Posterior vena cava (tissue), 2 donors: ENCODE data around the gene NAV3. TPM values are rescaled to one million over a fixed set of nuclear protein-coding genes. Genes with fewer than 3 reads are reported as not detected.

Experiments
- DNase-seq: peaks from one replicate; pipeline ENCODE4 v3.0.0-alpha.2; 2020; ENCODE audit warnings: low spot score
- intact Hi-C, 2 donors: fragments of 100-400 bp; cut with DNase I; formaldehyde crosslinking; loops; one replicate each; pipeline versions ENCODE4 v1.14.1 to v1.14.2; 2022 to 2023
- total RNA-seq, 2 donors: library from RNA; stranded (reverse); fragmentation: NEBNext Ultra II Directional; extraction: Animal tissue kit (Norgen Biotek cat#: 25700); gene quantifications; one replicate each; pipeline ENCODE4 v1.2.1, GENCODE V29; 2021
- donor health status: DM: yes; HTN: yes; CAD: no.
- donor health status: DM: yes; HTN: yes; CAD: no.

NAV3 gene
- total RNA-seq, 2 donors from 2014 or later: 13.6 to 17.4 TPM

DNA sequence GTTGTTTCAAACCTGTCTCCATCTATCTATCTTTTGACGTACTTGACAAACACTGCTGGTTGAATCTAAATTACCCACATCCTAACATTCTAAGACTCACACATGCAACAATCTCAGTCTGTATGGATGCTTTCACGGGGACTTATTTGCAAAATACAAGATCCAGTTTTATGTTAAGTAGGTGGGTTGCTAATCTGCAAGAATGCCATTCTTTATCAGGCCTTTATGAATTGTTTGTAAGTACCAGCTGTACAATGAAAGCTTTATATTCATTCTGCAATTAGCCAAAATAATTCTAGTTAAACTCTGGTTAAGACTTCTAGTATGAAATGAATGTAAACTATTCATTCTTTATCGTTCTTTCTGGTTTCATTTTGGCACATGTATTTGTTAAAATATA lies 135.1 kb downstream of the NAV3 start:
- no peak for DNase-seq
- intact Hi-C loops: no loop called here

DNA sequence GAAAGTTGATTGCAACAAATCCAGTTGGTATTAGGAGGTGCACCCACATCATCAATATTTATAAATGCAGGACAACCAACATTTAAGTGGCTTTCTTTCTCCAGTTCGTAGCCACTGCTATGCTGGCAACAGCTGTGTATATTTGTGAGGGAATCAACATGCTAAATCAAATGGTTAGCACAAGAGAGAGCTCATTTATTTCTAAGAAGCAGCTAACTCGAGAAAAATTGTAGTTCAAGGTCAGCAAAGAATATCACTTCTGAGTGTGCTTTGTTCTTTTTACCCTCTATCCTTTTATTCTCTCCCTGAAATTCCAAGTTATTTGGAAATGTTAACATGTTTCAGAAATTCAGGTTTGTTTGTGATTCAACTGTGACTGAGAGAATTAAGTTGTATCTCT lies 137.3 kb downstream of the NAV3 start:
- intact Hi-C loops: no loop called here
- no peak for DNase-seq

DNA sequence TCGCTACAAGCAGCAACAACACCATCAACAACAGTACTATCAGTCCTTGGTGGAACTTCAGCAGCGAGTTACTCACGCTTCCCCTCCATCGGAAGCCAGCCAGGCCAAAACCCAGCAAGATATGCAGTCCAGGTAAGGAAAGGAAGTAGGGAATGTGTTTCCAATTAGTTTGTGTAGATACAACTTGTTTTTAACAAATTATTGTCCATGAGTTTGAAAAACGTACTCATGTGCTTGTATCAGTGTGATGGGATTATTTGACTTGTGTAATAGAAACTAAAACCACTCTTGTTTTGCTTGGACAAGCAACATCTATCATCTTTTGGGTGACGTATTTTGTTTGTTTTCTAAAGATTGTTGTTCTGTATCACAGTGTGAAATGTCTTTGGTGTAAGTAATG lies 137.9 kb downstream of the NAV3 start:
- intact Hi-C loops: no loop called here
- no peak for DNase-seq

DNA sequence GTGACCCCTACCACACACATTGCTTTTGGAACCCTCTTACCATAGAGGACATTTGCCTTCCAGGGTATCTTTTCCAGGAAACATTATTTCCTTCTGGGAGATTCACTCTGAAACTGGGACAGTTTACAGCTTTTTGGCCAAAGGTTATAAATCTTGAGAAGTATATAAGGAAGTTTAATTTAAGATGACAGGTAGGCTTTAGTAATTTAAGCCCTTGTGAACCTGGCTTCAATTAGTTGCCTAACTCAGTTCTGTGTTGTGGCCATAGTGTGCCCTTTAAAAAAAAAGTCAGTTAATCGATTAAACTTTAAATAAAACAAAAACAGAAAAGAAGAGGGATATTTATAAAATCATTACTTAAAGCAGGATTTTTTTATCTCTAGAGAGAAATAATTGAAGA lies 142.9 kb downstream of the NAV3 start:
- intact Hi-C loops: no loop called here

DNA sequence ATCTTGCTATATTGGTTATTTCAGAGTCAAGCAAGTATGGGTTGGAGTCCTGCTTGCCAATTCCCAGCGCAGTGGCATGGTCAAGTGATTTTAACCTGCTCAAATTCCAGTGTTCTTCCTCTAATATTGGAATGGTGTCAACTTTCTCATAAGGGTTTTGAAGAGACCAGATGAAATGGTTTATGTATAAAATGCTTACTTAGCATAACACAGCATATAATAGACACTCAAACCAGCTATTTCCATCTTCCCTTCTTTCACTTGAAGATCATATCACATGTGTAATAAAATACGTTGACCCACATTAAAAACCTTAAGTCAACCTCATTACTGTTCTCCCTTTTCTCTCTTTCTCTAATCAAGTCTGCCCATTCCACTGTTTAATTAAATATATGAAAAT lies 144.0 kb downstream of the NAV3 start:
- intact Hi-C loops: no loop called here
- no peak for DNase-seq

More for the DNA sequence above, 142.9 kb downstream of the NAV3 start:
- no peak for DNase-seq

DNA sequence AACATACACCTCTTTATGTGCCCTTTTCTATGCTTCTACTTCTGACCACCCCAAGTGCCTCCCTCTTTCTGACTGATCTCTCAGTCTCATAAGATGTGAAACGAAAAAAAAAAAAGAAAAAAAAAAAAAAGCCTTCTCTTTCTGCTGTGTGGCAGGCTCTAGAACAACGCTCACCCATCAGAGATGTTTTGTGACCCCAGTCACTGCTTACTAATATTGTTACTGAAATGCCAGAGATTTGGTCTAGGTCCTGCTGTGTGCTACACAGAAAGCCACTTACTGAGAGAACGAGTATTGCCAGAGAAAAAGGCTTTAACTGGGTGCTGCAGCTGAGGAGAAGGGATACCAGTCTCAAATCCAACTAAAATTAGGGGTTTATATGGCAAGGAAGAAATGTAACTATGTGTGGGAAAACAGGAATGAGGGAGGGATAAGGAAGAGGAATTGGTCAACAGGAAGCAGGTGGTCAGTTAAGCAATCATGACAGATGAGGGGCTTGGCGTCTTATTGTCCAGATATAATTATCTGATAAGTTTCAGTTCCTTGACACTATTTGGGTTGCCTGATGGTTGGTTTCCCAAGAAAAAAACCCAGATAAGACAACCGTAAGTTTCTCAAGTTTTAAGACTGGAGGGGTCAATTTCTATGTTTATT lies 149.0 kb downstream of the NAV3 start:
- intact Hi-C loops: no loop called here
- DNase-seq: no peak

DNA sequence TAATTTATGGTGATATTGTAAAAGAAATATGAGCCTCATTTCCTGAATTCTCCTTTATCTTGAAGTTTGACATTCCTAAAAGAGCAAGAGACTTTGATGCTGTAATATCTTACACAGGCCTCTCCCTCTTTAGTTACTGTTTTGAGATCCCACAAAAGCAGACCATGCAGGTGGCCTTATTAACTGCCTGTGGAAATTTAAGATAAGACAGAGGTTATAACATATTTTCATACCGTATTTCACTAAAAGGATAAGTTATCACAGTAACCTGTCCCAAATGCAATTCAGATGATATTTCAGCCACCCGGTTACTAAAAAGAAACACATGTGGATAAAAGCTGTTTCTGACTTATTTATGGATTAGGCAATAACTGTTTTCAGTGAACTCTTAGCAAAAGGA lies 150.1 kb downstream of the NAV3 start:
- no peak for DNase-seq
- intact Hi-C loops: no loop called here

DNA sequence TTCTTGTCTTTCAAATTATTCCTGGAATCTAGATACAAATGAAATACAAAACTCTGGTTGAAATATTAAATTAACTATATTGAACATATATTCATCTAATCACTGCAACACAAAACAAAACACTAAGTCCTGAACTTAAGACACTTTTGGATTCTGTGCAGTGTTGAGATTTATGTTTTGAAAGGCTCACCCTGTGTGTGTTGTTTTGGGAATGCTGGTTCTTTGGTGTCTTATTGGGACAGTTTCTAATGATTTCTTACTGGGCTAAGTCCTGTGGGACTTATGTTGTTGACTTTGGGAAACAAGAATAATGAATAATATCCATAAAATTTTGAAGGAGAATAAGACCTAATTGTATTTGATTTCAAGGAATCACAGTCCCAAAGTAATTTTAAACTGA lies 153.2 kb downstream of the NAV3 start:
- intact Hi-C loops: no loop called here
- DNase-seq: no peak

DNA sequence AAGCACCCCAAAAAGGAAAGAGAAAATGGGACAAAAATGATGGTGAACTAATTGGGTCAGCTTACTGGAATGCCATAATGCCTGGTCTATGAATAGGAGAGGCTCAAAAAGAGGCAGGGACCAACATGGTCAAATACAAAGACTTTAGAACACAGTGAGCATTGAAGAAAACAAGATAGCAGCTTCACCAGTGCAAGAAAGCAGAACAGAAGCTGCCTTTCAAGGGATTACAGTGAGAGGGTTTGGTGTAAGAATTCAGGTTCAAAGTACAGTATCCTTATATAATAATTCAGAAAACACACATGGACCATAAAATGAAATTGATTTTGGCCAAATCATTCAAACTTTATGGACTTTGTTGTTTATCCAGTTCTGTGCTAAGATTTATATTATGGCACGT lies 162.1 kb downstream of the NAV3 start:
- DNase-seq: no peak

DNA sequence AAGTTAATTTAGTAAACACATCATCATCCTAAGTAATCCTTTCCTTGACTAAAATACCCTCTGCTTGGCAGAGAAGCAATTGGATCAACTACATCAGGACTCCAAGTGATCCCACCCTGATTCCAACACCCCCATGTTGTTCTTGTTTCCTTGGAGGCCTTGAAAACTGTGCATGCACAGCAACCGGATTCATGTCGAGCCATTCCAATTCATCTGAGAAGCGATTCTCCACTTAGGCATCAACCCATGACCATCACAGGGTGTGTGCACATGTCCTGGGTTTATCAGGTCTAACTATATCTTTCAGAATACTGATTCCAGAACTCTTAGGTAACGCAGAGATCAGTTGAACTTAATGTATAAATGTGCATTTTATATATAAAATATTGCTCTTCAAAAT lies 163.0 kb downstream of the NAV3 start:
- intact Hi-C loops: no loop called here
- no peak for DNase-seq

More for the DNA sequence above, 162.1 kb downstream of the NAV3 start:
- intact Hi-C loops: no loop called here

DNA sequence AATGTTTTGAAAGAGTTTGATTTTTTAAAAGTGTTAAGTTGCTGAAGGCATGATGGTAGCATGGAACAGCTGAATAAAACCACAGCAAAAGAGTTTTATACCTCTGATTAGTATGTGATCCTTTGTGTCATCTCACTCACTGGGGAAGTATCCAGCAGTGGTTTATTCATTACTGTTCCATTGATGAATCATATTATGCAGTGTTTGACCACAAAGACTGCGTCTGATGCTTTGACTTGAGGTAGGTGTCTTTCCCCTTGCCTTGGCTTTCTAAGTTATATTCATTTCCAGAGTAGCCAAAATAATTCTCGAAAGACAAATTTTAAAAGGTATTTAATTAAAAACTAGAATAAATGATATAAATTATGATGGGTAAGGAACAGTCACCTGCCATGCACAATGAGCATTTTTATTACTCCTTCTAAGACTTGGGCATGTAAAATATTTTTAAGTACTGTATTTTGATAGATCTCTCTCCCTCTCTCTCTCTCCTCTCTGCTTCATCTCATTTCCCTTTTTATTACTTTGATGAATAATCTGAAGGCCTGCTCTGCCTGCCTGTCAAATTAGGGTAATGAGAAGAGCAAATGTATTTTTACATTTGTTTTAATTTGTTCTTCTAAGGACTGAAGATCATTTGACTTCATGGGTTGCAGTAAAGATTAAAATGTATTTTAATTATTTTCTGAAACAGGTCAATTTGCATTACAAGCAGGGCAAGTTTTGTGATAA lies 164.9 kb downstream of the NAV3 start:
- DNase-seq: no peak
- intact Hi-C loops: no loop called here

DNA sequence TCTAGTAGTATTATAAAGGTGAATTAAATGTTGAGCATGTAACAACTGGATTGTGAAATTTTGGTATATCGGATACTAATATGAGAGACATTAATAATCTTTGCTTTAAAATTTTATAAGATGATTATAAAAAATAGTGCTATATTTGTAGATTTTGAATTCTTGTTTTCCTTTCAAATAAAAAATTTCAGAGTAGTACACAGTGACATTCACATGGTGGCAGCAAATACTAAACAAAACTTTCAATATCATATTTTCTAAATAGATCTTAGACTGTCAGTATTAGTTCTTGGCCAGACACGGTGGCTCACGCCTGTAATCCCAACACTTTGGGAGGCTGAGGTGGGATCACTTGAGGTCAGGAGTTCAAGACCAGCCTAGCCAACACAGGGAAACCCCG lies 166.0 kb downstream of the NAV3 start:
- DNase-seq: no peak
- intact Hi-C loops: no loop called here

DNA sequence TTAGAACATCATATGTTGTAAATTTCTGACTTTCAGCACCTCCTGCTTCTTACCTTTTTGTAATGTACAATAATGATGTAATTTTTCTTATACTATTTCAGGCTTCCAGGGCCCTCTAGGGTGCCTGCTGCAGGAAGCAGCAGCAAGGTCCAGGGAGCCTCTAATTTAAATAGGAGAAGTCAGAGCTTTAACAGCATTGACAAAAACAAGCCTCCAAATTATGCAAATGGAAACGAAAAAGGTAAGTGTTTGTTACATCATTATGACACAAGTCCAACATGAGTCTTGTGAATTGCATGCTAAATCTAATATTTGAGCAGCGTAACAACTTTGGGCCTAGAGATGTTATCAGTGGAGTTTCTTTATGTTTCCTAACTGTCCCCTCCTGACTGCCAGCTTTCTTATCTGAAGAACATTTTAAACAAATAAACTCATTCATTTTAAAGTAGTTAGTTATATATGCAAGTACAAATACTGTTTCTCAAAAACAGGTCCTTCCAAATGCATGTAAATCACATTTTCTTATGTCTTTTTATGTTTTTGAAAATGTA lies 167.6 kb downstream of the NAV3 start:
- no peak for DNase-seq
- intact Hi-C loops: no loop called here

DNA sequence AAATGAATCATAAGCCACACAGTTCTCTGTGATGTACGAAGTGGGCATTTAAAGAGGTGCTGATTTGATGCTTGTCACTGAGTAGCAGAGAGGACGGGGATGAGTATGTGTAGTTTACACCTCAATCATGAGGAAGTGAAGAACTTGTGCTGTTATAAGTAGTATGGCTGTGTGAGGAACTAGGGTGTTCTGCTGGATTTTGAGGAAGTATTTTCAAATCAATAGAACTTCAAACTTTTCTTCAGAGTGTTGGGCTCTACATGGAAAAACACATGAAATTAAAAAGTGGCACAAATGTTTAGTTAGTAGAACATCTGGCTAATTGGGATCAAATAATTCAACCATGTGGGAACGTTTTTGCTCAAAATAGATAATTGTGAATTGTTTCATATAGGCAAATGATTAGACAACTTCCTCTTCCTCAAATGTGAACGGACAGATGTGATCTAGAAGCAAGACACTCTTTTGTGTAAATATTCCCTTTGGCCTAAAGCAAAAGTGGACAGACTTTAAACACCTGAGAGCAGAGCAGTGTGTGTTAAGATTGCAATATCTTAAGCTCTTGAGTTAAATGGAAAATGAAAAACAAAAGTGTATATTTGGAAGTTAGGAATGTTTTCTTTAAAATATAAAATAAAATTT lies 168.5 kb downstream of the NAV3 start:
- DNase-seq: no peak

DNA sequence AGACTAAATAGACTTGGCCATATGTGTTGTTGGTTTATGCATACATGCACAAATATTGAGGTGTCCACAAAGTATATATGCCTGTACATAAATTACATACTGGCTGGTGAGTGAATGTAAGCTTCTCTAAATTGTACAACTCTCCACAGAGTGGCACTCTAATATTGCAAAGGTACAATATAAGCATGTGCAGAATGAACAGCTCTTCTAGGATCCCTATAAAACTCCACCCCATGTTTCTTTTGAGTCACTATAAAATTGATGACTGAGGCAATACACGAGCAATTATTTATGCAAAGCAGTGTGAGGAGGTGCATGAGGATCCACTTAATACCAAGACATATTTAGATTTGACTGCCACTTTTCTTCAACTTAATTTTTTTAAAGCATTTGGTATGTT lies 172.2 kb downstream of the NAV3 start:
- intact Hi-C loops: no loop called here
- no peak for DNase-seq

More for the DNA sequence above, 168.5 kb downstream of the NAV3 start:
- intact Hi-C loops: no loop called here

DNA sequence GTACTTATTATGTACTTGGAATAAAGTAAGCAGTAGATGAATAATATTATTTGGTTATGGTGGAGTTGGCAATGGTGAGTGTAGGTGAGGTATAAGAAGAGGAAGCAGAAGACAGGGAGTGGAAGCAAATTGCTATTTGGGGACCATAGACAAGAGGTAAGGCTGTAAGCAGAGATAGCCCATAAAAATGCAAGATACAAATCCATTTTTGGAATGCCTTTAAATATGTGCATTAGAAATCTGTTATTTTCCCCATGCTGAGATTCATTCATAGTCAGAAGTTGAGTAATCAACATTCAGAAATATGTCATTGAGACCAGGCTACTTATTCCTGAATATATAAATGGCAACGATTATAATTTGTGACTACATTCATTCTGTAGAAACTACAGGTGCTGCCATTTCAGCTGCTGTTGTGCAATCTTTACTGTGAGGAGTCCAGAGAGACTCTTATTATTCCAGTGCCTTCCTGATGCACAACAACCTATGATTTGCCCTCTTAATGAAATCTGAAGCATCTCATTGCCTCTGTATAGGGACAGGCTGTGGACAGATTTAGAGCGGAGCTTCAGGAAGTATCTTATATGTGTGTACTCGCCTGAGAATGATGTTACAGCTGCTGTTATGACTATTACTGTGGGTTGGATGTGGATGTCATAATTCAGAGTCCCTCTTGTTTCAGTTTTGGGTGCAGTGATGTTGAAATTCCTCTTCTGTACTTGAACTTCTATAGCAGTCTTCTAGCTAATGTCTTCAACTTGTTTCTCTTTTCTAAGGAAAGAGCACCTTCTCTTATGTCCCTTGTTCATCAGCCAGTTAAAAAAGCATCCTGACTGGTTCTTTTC lies 173.8 kb downstream of the NAV3 start:
- intact Hi-C loops: no loop called here
- DNase-seq: no peak

DNA sequence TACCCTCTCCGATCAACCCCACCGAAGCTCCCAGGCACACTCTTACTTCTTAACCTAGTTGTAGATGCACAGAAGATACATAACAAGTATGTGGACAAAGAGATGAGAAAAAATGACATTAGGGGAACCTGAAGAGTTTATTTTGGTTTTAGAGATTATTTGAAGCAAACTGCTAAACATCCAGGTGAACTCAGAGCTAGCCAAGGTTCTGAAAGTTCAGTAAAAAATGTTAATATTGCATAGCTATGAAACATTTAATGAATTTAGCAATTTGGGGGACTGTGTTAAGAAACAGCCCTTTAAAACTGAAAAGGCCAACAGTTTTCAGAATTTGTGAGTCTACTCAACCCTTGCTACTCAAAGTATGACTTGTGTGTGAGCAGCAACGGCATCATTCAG lies 174.4 kb downstream of the NAV3 start:
- no peak for DNase-seq
- intact Hi-C loops: no loop called here

DNA sequence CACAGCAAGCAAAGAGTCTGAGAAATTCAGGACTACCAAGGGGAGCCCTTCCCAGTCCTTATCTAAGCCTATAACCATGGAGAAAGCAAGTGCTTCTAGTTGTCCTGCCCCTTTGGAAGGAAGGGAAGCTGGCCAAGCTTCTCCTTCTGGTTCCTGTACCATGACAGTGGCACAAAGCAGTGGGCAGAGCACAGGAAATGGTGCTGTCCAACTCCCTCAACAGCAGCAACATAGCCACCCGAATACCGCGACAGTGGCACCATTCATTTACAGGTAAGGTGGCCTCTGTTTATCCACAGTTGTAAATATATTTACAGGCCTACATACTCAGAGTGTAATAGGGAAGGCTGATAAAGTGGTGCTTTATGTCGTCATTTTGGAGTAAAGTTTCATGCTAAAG lies 176.5 kb downstream of the NAV3 start:
- intact Hi-C loops: no loop called here
- DNase-seq: no peak

DNA sequence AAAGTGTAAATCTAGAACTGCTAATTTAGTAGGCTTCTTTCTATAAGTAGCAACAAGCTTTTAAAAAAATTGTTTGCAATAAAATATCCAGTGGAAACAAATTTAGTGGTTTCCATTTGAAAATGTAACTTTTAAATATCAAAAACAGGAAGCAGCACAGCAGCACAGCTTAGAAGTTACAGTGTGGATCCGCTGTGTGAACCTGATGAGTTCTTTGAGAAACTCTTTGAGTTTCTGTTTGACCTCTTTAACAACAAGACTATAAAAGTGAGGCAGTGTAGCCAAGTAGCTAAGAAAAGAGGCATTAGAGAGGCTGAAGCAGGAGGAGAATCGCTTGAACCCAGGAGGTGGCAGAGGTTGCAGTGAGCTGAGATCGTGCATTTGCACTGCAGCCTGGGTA lies 178.3 kb downstream of the NAV3 start:
- intact Hi-C loops: no loop called here
- DNase-seq: no peak
